AG10803 (cell line): ENCODE results near the gene PGAM5.

ENCODE experiments used
- DNase-seq: peaks from one replicate; pipeline ENCODE4 v3.0.0; 2010; ENCODE audit warnings: low read depth
- H3K4me3 ChIP-seq: 2 replicates; pipeline ENCODE4 v1.5.1; 2011; ENCODE audit warnings: mild to moderate bottlenecking, low read length, control low read depth
- TF ChIP-seq, protein P1 (sequence below): conservative IDR thresholded peaks from 2 replicates; pipeline ENCODE4 v1.5.1; 2011; ENCODE audit warnings: mild to moderate bottlenecking, low read length, control low read depth, inconsistent platforms

The PGAM5 gene

DNA sequence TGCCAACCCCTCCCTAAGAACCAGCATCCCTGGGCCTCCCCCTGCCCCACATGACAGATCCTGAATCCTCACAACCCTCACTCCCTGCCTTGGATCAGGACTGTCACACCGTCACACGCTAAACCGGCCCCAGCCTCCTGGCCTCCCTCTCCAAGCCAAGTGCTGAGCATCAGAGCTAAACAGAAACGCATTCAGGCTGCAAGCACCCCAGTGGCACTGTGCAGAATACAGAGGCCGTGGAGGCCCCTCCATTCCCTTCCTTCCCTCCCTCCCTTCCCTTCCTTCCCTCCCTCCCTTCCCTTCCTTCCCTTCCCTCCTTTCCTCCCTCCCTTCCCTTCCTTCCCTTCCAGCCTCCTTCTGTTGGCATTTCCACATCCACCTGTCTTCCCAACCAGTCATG, 36.1 kb upstream of the PGAM5 start:
- TF ChIP-seq, protein P1, sequence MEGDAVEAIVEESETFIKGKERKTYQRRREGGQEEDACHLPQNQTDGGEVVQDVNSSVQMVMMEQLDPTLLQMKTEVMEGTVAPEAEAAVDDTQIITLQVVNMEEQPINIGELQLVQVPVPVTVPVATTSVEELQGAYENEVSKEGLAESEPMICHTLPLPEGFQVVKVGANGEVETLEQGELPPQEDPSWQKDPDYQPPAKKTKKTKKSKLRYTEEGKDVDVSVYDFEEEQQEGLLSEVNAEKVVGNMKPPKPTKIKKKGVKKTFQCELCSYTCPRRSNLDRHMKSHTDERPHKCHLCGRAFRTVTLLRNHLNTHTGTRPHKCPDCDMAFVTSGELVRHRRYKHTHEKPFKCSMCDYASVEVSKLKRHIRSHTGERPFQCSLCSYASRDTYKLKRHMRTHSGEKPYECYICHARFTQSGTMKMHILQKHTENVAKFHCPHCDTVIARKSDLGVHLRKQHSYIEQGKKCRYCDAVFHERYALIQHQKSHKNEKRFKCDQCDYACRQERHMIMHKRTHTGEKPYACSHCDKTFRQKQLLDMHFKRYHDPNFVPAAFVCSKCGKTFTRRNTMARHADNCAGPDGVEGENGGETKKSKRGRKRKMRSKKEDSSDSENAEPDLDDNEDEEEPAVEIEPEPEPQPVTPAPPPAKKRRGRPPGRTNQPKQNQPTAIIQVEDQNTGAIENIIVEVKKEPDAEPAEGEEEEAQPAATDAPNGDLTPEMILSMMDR: no peak
- DNase-seq: no peak
- H3K4me3 ChIP-seq: no peak overlapping the region

DNA sequence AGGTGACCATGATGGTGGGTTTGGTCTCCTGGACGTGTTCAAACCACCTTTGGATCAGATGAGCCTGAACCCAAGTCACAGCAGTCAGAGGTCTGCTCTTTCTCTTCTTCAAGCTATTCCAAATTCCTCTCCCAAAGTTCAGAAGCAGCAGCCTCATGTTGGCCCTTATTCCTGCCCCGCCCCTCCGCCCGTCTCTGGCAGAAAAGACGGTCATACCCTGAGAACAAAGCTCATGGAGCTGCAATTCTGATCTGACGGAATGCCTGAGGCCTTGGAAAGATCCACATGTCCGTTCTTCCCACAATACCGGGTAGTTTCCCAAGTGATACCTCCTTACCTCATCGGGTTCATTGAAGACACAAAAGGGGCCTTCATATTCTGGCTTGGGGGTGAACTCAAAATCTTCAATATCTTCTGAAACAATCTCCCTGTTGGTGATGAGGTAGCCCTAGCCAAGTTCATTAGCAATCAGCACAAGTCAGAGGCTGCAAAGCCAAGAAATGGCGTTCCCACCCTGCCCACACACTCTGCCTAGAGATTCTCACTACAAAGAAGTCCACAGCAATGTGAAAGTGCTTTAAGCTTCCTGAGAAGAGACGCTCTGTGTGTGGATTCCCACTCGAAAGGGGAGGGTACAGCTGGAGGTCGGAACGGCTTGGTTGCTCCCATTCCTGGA, 34.7 kb upstream of the PGAM5 start:
- TF ChIP-seq, protein P1: no peak
- DNase-seq: no peak
- H3K4me3 ChIP-seq: no peak overlapping the region

DNA sequence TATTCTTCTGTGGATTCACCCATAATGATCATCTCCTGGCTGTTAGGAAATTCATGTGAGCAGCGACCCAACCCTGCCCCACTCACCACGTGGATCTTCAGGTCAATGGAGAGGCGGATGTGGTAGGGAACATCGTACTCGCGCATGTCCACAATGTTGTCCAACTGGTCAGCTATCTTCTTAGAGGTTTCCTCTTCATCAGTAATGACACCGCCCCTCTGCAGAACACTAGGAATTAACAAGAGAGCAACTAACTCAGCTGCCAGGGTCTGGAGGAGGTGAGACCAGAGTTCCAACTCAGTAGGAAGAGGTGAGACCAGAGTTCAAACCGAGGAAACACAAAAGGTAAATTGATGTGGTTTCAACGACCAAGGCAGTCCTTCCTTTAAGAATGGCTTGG, 33.1 kb upstream of the PGAM5 start:
- no peak overlapping the region for H3K4me3 ChIP-seq
- no peak for DNase-seq
- TF ChIP-seq, protein P1: no peak

DNA sequence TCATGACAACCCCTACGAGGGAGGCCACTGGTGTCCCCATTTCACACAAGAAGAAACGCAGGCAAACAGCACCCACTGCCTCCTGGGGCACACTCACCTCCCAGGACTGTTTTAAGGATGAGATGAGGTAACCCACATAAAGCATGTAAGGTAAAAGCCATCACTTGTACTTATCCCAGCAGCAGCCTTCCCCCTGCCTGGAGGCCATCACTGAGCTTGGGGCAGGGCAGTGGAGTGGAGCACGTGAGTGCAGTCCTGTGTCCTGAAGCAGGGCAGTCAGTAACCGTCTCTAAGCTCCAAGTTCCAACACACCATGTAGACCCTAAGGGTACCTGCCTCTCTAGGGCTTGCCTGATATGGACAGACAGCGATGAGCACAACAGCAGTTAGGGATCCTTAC, 25.2 kb upstream of the PGAM5 start:
- no peak for DNase-seq
- H3K4me3 ChIP-seq: no peak overlapping the region
- TF ChIP-seq, protein P1: no peak

DNA sequence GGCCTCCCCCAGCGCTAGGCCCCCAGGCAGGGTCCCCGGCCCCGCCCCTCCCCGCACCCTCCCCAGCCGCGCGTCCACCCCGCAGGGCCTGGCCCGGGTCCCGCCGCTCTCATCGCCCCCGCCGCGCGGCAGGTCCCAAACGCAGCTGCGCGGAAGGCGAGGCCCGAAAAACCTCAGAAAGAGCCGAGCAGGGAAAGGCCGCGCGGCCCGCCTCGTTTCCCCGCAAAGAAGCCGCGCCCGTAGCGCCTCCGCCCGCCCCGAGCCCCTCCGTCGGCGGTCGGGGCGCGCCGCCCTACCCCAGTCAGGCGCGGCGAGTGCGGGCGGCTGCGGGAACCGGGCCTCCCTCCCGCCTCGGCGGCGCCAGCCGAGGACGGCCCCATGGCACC, 23.8 kb upstream of the PGAM5 start:
- peak overlapping the region; percentile 59 for H3K4me3 ChIP-seq
- DNase-seq: no peak
- TF ChIP-seq, protein P1: no peak

DNA sequence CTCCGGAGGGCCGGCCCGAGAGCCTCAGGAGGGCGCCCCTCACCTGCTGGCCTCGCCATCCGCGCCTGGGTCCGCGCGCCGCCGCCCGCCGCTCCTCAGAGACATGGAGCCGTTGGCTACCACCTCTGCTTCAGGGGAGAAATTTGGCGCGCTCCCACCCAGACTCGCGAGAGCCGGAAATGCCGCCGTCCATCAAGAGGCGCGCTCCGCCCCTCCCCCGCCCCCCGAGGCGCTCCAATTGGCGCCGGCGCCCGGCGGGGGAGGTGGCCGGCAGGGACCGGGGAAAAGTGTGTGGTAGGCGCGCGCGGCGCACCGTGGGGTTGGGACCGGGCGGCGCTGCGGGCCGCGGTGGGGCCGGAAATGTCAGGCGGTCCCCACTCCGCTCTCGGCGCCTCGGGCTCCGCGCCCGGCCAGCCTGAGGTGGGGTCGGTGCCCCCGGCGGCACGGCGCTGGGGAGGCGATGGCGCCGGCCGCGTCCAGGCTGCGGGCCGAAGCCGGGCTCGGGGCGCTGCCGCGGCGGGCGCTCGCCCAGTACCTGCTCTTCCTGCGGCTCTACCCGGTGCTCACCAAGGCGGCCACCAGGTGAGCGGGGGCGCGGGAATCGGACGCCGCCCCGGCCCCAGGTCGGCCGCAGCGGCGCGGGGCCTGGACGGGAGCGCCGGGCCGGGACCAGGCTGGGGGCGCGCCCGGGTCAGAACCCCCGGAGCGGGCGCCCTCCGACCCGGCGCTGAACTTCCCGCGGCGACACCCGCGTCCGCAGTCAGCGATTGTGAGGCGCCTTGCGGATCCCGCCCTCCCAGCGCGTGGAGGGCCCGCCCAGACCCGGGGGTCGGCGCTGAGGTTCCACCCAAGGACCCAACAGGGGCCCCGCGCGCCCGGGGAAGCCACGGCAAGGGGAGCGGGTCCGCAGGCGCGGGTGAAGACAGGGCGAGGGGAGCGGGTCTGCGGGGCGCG, 23.2 kb upstream of the PGAM5 start, which contains the start of the genes POLE and PXMP2:
POLE (minus strand) TSS at position 132 of the 954 bp plus-strand sequence; CDS start at position 105, 27 bp downstream.
PXMP2 (plus strand) TSS at position 377 of the 954 bp plus-strand sequence; CDS start at position 461, 84 bp downstream.
- TF ChIP-seq, protein P1: no peak
- peak; percentile 93 for DNase-seq
- H3K4me3 ChIP-seq: peak within 1 kb of the TSS; percentile 59
